ENCODE measurements around the gene AFG3L2. TPM values are rescaled to one million over a fixed set of nuclear protein-coding genes. Genes with fewer than 3 reads are reported as not detected.

AFG3L2 gene
- total and polyA plus RNA-seq, 2 of the 8 experiments (the other 6 are each of a cell fraction or from before 2014, with no cell fraction given), result 29.7 to 84.8 TPM

GRCh38 chr18:12334366-12334808 lies 42.6 kb downstream of the AFG3L2 start:
- H3K79me2 ChIP-seq (ENCODE audit: control insufficient read depth in 1 of 2, insufficient read depth in 2 of 2, low read length in 2 of 2), result no peaks in the 10 kb centered on the region
- peak overlapping the region; percentile 27; the same call in 1 of the 2 replicates for H2BK5ac ChIP-seq (ENCODE audit: low read depth, low read length)
- FAIRE-seq (peak; percentile 71), DNase-seq (ENCODE audit: low read depth in 1 of 2, low spot score in 2 of 2) (no peak)
- no peak overlapping the region for H3K4ac ChIP-seq (replicated peaks; ENCODE audit: insufficient read length, low read depth, low read length)
- no peak overlapping the region for H3K56ac ChIP-seq (replicated peaks; ENCODE audit: insufficient read length, low read depth, low read length)
- no peaks in the 10 kb centered on the region for H3K79me1 ChIP-seq (ENCODE audit: low read depth, low read length)
- peaks cover 0 to 2% of the 10 kb centered on the region in 2 experiments for H4K20me1 ChIP-seq (replicated peaks in 1 of 2; ENCODE audit: control insufficient read depth in 1 of 2, insufficient read depth in 2 of 2, low read length in 2 of 2)
- peak overlapping the region; percentile 35 to 61 for H3K4me2 ChIP-seq (ENCODE audit: insufficient read depth in 1 of 2, low read depth in 2 of 2, low read length in 2 of 2)
- TF ChIP-seq TAF1 (IDR thresholded peaks at IDR 0.05; ENCODE audit: low read depth, low read length) (0 out of 2 replicates have a peak, but pooled peaks have one; percentile 49), PHF8 (conservative IDR thresholded peaks at IDR 0.05; ENCODE audit: low read depth, low read length) (no peak), TEAD4 (IDR thresholded peaks at IDR 0.05; ENCODE audit: low read depth, low read length) (0 out of 2 replicates have a peak, but pooled peaks have one; percentile 7), SAP30 (IDR thresholded peaks at IDR 0.05; ENCODE audit: insufficient read depth, insufficient replicate concordance, low read length) (no peak), POLR2A (IDR thresholded peaks at IDR 0.05; ENCODE audit: control extremely low read depth in 1 of 2, low read depth in 2 of 2, low read length in 2 of 2) (peak in 1 of 2 experiments; percentile 37; a peak in 1 of 3 replicates), POU5F1 (IDR thresholded peaks at IDR 0.05; ENCODE audit: low read depth, low read length) (no peak), TCF12 (IDR thresholded peaks at IDR 0.05; ENCODE audit: low read depth, low read length) (0 out of 2 replicates have a peak, but pooled peaks have one; percentile 81), CEBPB (IDR thresholded peaks at IDR 0.05; ENCODE audit: low read depth, low read length) (no peak), POLR2AphosphoS5 (IDR thresholded peaks at IDR 0.05; ENCODE audit: low read depth, low read length) (no peak), EP300 (IDR thresholded peaks at IDR 0.05; ENCODE audit: borderline replicate concordance in 1 of 2, low read depth in 2 of 2, low read length in 2 of 2) (no peak)
- peak overlapping the region; percentile 62; the same call in 1 of the 2 replicates for H3K27ac ChIP-seq (ENCODE audit: low read depth, low read length)
- POLR2A ChIA-PET (ENCODE audit: partially characterized antibody), result interaction anchor here (0.7 to 3.4 kb wide), 14 partner anchors 11 to 302 kb away, joined by 3 to 26 read pairs (median 4); partner anchors contain the start of gene TUBB6
- CTCF ChIA-PET (ENCODE audit: partially characterized antibody), result interaction anchor here (0.9 to 1.5 kb wide), 6 partner anchors 16 to 326 kb away, joined by 3 to 5 read pairs (median 3); no protein-coding TSS in a partner anchor
- peaks cover 0 to 8% (median 0%) of the 10 kb centered on the region in 4 experiments; a peak in 2 of 8 replicates for H3K36me3 ChIP-seq (ENCODE audit: control insufficient read depth in 2 of 4, insufficient read depth in 4 of 4, low read length in 3 of 4)
- H3K27me3 ChIP-seq (replicated peaks in 1 of 4; ENCODE audit: control insufficient read depth in 3 of 4, extremely low read depth in 1 of 4, insufficient read depth in 3 of 4, low read length in 3 of 4), result no peaks in the 10 kb centered on the region
- peak overlapping the region; percentile 70 for H4K5ac ChIP-seq (ENCODE audit: insufficient read length, low read depth, low read length)
- no peak overlapping the region for H3K23ac ChIP-seq (ENCODE audit: insufficient read length)
- no peak overlapping the region for H2BK15ac ChIP-seq (ENCODE audit: low read length)
- no peaks in the 10 kb centered on the region for H3K23me2 ChIP-seq (ENCODE audit: low read depth, low read length)
- H3K9me3 ChIP-seq (ENCODE audit: insufficient read depth in 2 of 2, low read depth in 1 of 2, low read length in 1 of 2), result no peaks in the 10 kb centered on the region
- 0 out of 2 replicates have a peak overlapping the region, but pooled peaks have one; percentile 28 for H2BK20ac ChIP-seq (ENCODE audit: low read length)
- peaks cover 15 to 41% (median 39%) of the 10 kb centered on the region in 4 experiments for H3K4me1 ChIP-seq (replicated peaks in 1 of 4; ENCODE audit: control insufficient read depth in 3 of 4, insufficient read depth in 4 of 4, low read length in 3 of 4)
- WGBS, 2 experiments (ENCODE audit: extremely low coverage in 1 of 2, insufficient coverage in 1 of 2, insufficient read length in 1 of 2, insufficient replicate concordance in 2 of 2, low coverage in 1 of 2, low lambda C conversion rate in 2 of 2, missing lambda C conversion rate in 1 of 2), result 27% methylated on average over 2 of the region's 2 CpGs; no CpG with 5 or more reads in 1 of the 2 experiments
- peak overlapping the region; percentile 42 for H3K18ac ChIP-seq (ENCODE audit: extremely low read depth, low read length)
- H3K4me3 ChIP-seq (ENCODE audit: extremely low read depth in 1 of 4, insufficient read depth in 2 of 4, low read depth in 3 of 4, low read length in 4 of 4), result peak overlapping the region in 3 of 4 experiments; percentile 3 to 43 (median 6); a peak in 3 of 8 replicates
- H2AK5ac ChIP-seq (ENCODE audit: low read depth, low read length), result 0 out of 2 replicates have a peak overlapping the region, but pooled peaks have one; percentile 5
- no peak overlapping the region for H4K8ac ChIP-seq (ENCODE audit: extremely low read depth, insufficient read depth, low read length)
- H2AFZ ChIP-seq (ENCODE audit: low read length), result no peak overlapping the region
- H2BK12ac ChIP-seq (ENCODE audit: low read depth, low read length), result peak overlapping the region; percentile 18; the same call in 1 of the 2 replicates
- H2BK120ac ChIP-seq (replicated peaks; ENCODE audit: low read depth, low read length), result no peak overlapping the region
- peak overlapping the region in 2 of 4 experiments; percentile 25 to 31; a peak in 2 of 7 replicates for H3K9ac ChIP-seq (replicated peaks in 1 of 4; ENCODE audit: extremely low read depth in 1 of 4, low read depth in 3 of 4, low read length in 3 of 4)
- H4K91ac ChIP-seq (replicated peaks; ENCODE audit: insufficient read length, low read length), result peak overlapping the region; percentile 27
- H3K14ac ChIP-seq (ENCODE audit: insufficient read length), result no peak overlapping the region

Measured in H1 (cell line).